ENCODE measurements around the gene VSTM4. TPM values are rescaled to one million over a fixed set of nuclear protein-coding genes. Genes with fewer than 3 reads are reported as not detected.
A peak's percentile ranks its signal among the peaks of the same experiment; 100 is the strongest.

VSTM4 gene
- total RNA-seq, 1 donor from 2014 or later: 21.1 TPM

DNA sequence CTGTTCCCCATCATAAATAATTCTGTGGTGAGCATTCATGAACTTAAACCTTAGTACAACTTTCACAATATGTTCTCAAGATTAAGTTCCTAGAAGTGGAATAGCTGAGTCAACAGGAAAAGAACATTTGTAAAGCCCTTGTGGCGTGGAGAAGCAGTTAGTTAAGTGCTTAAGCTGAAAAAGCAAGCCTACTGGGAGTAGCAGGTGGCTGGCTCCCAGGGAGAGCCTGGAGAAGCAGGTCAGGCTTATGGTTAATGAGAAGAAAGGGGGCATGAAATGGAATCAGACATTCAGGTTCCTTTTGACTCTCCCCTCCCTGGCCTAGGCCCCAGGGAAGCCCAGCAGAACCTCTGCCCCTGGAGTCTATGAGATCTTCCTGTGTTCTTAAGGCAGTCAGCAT lies 35.3 kb downstream of the VSTM4 start:
- no peaks in the 10 kb centered on the region for H3K9me3 ChIP-seq (replicated peaks)
- DNase-seq: peak; percentile 52
- H3K4me1 ChIP-seq: peaks cover 74% of the 10 kb centered on the region
- TF ChIP-seq, protein P1, sequence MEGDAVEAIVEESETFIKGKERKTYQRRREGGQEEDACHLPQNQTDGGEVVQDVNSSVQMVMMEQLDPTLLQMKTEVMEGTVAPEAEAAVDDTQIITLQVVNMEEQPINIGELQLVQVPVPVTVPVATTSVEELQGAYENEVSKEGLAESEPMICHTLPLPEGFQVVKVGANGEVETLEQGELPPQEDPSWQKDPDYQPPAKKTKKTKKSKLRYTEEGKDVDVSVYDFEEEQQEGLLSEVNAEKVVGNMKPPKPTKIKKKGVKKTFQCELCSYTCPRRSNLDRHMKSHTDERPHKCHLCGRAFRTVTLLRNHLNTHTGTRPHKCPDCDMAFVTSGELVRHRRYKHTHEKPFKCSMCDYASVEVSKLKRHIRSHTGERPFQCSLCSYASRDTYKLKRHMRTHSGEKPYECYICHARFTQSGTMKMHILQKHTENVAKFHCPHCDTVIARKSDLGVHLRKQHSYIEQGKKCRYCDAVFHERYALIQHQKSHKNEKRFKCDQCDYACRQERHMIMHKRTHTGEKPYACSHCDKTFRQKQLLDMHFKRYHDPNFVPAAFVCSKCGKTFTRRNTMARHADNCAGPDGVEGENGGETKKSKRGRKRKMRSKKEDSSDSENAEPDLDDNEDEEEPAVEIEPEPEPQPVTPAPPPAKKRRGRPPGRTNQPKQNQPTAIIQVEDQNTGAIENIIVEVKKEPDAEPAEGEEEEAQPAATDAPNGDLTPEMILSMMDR (IDR thresholded peaks at IDR 0.05; ENCODE audit: borderline replicate concordance): no peak
- H3K36me3 ChIP-seq: peaks cover 19% of the 10 kb centered on the region
- H3K4me3 ChIP-seq: no peak overlapping the region
- peak overlapping the region; percentile 63 for H3K27ac ChIP-seq (replicated peaks)
- intact Hi-C loops (cut with micrococcal nuclease): no loop called here
- no peaks in the 10 kb centered on the region for H3K27me3 ChIP-seq (ENCODE audit: low read depth)

GRCh38 chr10:49079499-49079898 lies 35.8 kb downstream of the VSTM4 start:
- Histone ChIP-seq H3K27me3 (ENCODE audit: low read depth) (no peaks in the 10 kb centered on the region), H3K27ac (replicated peaks) (peak overlapping the region; percentile 63), H3K4me3 (no peak overlapping the region), H3K9me3 (replicated peaks) (no peaks in the 10 kb centered on the region), H3K36me3 (peaks cover 23% of the 10 kb centered on the region), H3K4me1 (peaks cover 74% of the 10 kb centered on the region)
- DNase-seq: no peak
- intact Hi-C loops (cut with micrococcal nuclease): no loop called here
- TF ChIP-seq, protein P1 (IDR thresholded peaks at IDR 0.05; ENCODE audit: borderline replicate concordance): no peak

DNA sequence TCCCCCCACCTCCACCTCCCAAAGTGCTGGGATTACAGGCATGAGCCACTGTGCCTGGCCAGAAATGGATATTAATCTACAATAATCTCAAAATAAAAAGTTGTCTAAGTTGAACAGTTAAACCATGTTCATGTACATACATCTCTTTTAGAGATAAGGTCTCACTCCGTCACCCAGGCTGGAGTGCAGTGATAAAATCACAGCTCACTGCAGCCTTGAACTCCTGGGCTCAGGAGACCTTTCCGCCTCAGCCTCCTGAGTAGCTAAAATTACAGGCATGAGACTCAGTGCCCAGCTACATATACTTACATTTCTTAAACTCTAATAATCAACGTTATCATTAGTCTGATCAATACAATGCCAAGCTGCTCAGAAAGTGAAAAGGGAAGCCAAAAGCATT lies 36.2 kb downstream of the VSTM4 start:
- Histone ChIP-seq H3K4me3 (no peak overlapping the region), H3K9me3 (replicated peaks) (no peaks in the 10 kb centered on the region), H3K27ac (replicated peaks) (peak overlapping the region; percentile 63), H3K27me3 (ENCODE audit: low read depth) (no peaks in the 10 kb centered on the region), H3K4me1 (peaks cover 74% of the 10 kb centered on the region), H3K36me3 (peaks cover 23% of the 10 kb centered on the region)
- intact Hi-C loops (cut with micrococcal nuclease): no loop called here
- TF ChIP-seq, protein P1 (IDR thresholded peaks at IDR 0.05; ENCODE audit: borderline replicate concordance): no peak
- no peak for DNase-seq

DNA sequence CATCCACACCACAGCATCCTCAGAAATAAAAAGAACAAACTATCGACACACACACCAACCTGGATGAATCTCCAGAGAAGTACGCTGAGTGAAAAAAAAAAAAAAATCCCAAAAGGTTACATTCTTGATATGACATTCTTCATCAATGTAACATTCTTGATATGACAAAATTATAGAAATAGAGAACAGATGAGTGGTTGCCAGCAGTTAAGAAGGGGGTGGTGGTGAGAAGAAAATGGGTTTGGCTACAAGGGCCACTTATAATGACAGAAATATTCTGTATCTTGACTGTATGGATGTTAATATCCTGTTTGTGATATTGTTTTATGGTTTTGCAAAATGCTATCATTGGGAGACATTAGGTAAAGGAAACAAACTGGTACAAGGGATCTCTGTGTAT lies 36.9 kb downstream of the VSTM4 start:
- no peak for DNase-seq
- H3K27ac ChIP-seq (replicated peaks): peak overlapping the region; percentile 63
- no peak overlapping the region for H3K4me3 ChIP-seq
- H3K4me1 ChIP-seq: peaks cover 68% of the 10 kb centered on the region
- no peaks in the 10 kb centered on the region for H3K9me3 ChIP-seq (replicated peaks)
- TF ChIP-seq, protein P1 (IDR thresholded peaks at IDR 0.05; ENCODE audit: borderline replicate concordance): no peak
- intact Hi-C loops (cut with micrococcal nuclease): no loop called here
- H3K36me3 ChIP-seq: peaks cover 23% of the 10 kb centered on the region
- H3K27me3 ChIP-seq (ENCODE audit: low read depth): no peaks in the 10 kb centered on the region

DNA sequence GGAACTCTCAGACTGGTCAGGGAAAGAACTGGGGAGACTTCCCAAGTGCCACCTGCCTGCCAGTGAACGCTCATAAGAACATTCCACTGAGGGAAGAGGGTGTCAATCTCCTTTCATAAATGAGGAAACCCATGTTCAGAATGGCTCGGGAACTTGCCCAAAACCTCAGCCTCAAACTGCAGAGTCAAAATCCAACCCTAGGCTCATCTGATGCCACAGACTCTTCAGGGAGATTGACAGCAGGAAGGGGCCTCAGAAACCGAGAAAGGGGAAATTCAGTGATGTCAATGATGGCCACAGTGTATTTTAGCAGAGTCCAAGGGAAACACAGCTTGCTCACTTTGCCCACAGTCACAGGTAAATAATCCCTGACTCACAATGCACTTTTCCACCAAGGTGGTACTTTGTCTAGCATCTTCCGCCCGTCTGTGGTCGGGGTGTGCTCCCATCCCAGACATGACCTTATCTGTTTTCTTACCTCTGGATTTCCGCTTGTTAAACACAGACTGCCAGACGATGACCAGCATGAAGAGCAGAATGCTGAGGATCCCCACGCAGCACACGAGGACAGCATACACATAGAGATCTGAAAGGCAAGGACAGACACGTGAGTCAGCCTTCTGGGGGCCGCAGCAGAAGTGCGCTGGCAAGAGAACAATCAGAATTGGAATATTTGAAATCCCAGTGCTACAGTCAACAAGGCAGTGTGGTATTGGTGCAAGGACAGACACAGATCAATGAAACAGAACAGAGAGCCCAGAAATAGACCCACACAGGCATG lies 38.4 kb downstream of the VSTM4 start:
- no peaks in the 10 kb centered on the region for H3K27me3 ChIP-seq (ENCODE audit: low read depth)
- H3K9me3 ChIP-seq (replicated peaks): no peaks in the 10 kb centered on the region
- no peak for DNase-seq
- H3K4me3 ChIP-seq: no peak overlapping the region
- H3K36me3 ChIP-seq: peaks cover 23% of the 10 kb centered on the region
- intact Hi-C loops (cut with micrococcal nuclease): no loop called here
- H3K27ac ChIP-seq (replicated peaks): no peak overlapping the region
- peaks cover 53% of the 10 kb centered on the region for H3K4me1 ChIP-seq
- TF ChIP-seq, protein P1 (IDR thresholded peaks at IDR 0.05; ENCODE audit: borderline replicate concordance): no peak
